ENCODE measurements around the gene L2HGDH. TPM values are rescaled to one million over a fixed set of nuclear protein-coding genes. Genes with fewer than 3 reads are reported as not detected.

Gene L2HGDH
- total and polyA plus RNA-seq, 2 experiments from 2014 or later = 5.8 to 9.7 TPM

- H3K4me2 ChIP-seq = no peak overlapping the region
- DNase-seq (ENCODE audit: low spot score) = no peak
- H3K4me3 ChIP-seq = no peak overlapping the region
- H3K9me3 ChIP-seq (ENCODE audit: low read depth) = no peaks in the 10 kb centered on the region
- H3K4me1 ChIP-seq (ENCODE audit: insufficient read depth) = no peaks in the 10 kb centered on the region
- H3K27me3 ChIP-seq = no peaks in the 10 kb centered on the region
- H3K36me3 ChIP-seq (replicated peaks; ENCODE audit: insufficient read depth, low read depth) = no peaks in the 10 kb centered on the region
- no peak overlapping the region for H2AFZ ChIP-seq
- H4K20me1 ChIP-seq (ENCODE audit: insufficient read depth, poor library complexity, severe bottlenecking) = no peaks in the 10 kb centered on the region
- H3K9me2 ChIP-seq (replicated peaks; ENCODE audit: insufficient read depth) = no peaks in the 10 kb centered on the region
- H3K79me2 ChIP-seq = no peaks in the 10 kb centered on the region
- no peak overlapping the region for H3K27ac ChIP-seq
- TF ChIP-seq EZH2phosphoT487 (IDR thresholded peaks at IDR 0.05; ENCODE audit: low read depth, severe bottlenecking, unreplicated experiment) (no peak), CTCF (IDR thresholded peaks at IDR 0.05; ENCODE audit: poor library complexity) (no peak), EZH2 (IDR thresholded peaks at IDR 0.05; ENCODE audit: borderline replicate concordance) (no peak)
These were observed 26.2 kb downstream of the L2HGDH start for GRCh38 chr14:50285861-50286260.

GRCh38 chr14:50272498-50272897, 39.5 kb downstream of the L2HGDH start:
- Histone ChIP-seq H3K9me2 (replicated peaks; ENCODE audit: insufficient read depth) (no peaks in the 10 kb centered on the region), H3K27ac (no peak overlapping the region), H3K4me2 (no peak overlapping the region), H3K9me3 (ENCODE audit: low read depth) (no peaks in the 10 kb centered on the region), H3K4me3 (no peak overlapping the region), H2AFZ (no peak overlapping the region), H3K4me1 (ENCODE audit: insufficient read depth) (no peaks in the 10 kb centered on the region), H3K79me2 (no peaks in the 10 kb centered on the region), H3K36me3 (replicated peaks; ENCODE audit: insufficient read depth, low read depth) (no peaks in the 10 kb centered on the region), H3K27me3 (no peaks in the 10 kb centered on the region), H4K20me1 (ENCODE audit: insufficient read depth, poor library complexity, severe bottlenecking) (no peaks in the 10 kb centered on the region)
- no peak for DNase-seq (ENCODE audit: low spot score)
- WGBS (ENCODE audit: low lambda C conversion rate, missing lambda C conversion rate) = 86% methylated on average over 1 of the region's 1 CpG
- TF ChIP-seq EZH2phosphoT487 (IDR thresholded peaks at IDR 0.05; ENCODE audit: low read depth, severe bottlenecking, unreplicated experiment) = no peak
- TF ChIP-seq EZH2 (IDR thresholded peaks at IDR 0.05; ENCODE audit: borderline replicate concordance) = no peak
- TF ChIP-seq CTCF (IDR thresholded peaks at IDR 0.05; ENCODE audit: poor library complexity) = no peak

GRCh38 chr14:50270932-50271331, 41.1 kb downstream of the L2HGDH start:
- H3K27me3 ChIP-seq = no peaks in the 10 kb centered on the region
- WGBS (ENCODE audit: low lambda C conversion rate, missing lambda C conversion rate) = 96% methylated on average over 6 of the region's 6 CpGs
- no peak overlapping the region for H2AFZ ChIP-seq
- H3K36me3 ChIP-seq (replicated peaks; ENCODE audit: insufficient read depth, low read depth) = no peaks in the 10 kb centered on the region
- no peak for DNase-seq (ENCODE audit: low spot score)
- H3K4me2 ChIP-seq = no peak overlapping the region
- H4K20me1 ChIP-seq (ENCODE audit: insufficient read depth, poor library complexity, severe bottlenecking) = no peaks in the 10 kb centered on the region
- no peak overlapping the region for H3K4me3 ChIP-seq
- H3K27ac ChIP-seq = no peak overlapping the region
- TF ChIP-seq CTCF (IDR thresholded peaks at IDR 0.05; ENCODE audit: poor library complexity) (no peak), EZH2 (IDR thresholded peaks at IDR 0.05; ENCODE audit: borderline replicate concordance) (no peak), EZH2phosphoT487 (IDR thresholded peaks at IDR 0.05; ENCODE audit: low read depth, severe bottlenecking, unreplicated experiment) (no peak)
- no peaks in the 10 kb centered on the region for H3K9me2 ChIP-seq (replicated peaks; ENCODE audit: insufficient read depth)
- no peaks in the 10 kb centered on the region for H3K79me2 ChIP-seq
- H3K4me1 ChIP-seq (ENCODE audit: insufficient read depth) = no peaks in the 10 kb centered on the region
- no peaks in the 10 kb centered on the region for H3K9me3 ChIP-seq (ENCODE audit: low read depth)

- no peaks in the 10 kb centered on the region for H3K27me3 ChIP-seq
- no peaks in the 10 kb centered on the region for H3K4me1 ChIP-seq (ENCODE audit: insufficient read depth)
- no peaks in the 10 kb centered on the region for H3K9me3 ChIP-seq (ENCODE audit: low read depth)
- H3K36me3 ChIP-seq (replicated peaks; ENCODE audit: insufficient read depth, low read depth) = no peaks in the 10 kb centered on the region
- H3K4me3 ChIP-seq = no peak overlapping the region
- no peak for TF ChIP-seq EZH2 (IDR thresholded peaks at IDR 0.05; ENCODE audit: borderline replicate concordance)
- TF ChIP-seq CTCF (IDR thresholded peaks at IDR 0.05; ENCODE audit: poor library complexity) = no peak
- TF ChIP-seq EZH2phosphoT487 (IDR thresholded peaks at IDR 0.05; ENCODE audit: low read depth, severe bottlenecking, unreplicated experiment) = no peak
- H2AFZ ChIP-seq = no peak overlapping the region
- no peaks in the 10 kb centered on the region for H3K9me2 ChIP-seq (replicated peaks; ENCODE audit: insufficient read depth)
- DNase-seq (ENCODE audit: low spot score) = no peak
- H3K4me2 ChIP-seq = no peak overlapping the region
- no peaks in the 10 kb centered on the region for H3K79me2 ChIP-seq
- no peaks in the 10 kb centered on the region for H4K20me1 ChIP-seq (ENCODE audit: insufficient read depth, poor library complexity, severe bottlenecking)
- H3K27ac ChIP-seq = no peak overlapping the region
These were observed 47.0 kb downstream of the L2HGDH start for GRCh38 chr14:50265029-50265428.

Measured in hepatocyte (in vitro differentiated cells).